DMS153 (cell line): ENCODE results near the gene SEC24A.
"Not testable (repeated sequence)": the region's sequence is repeated elsewhere in the genome, so short reads cannot be mapped to it uniquely, and the experiment has no call there.

Source experiments
- DNase-seq: peaks from one replicate; lab custom pipeline; 2025; lab: John Stamatoyannopoulos, UW

The SEC24A gene

DNA sequence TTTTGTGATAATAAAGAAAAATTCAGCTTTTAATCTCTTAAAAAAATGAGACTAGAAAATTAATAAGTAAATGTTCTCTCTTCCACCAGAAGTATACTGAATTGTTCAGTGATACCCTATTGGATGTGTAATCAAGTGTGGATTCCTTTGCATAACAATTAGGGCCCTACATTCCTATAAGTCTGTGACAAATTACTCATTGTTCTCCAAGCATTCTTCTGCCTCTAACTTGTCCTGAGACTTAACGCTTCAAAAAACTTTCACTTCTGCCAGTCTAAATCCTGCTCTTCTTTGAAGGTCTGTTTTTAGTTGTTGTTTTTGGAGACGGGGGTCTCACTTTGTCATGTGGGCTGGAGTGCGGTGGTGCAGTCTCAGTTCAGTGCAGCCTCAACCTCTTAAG lies 100.8 kb downstream of the SEC24A start:
- no peak for DNase-seq

GRCh38 chr5:134758176-134758503 lies 109.6 kb downstream of the SEC24A start:
- no peak for DNase-seq

GRCh38 chr5:134758504-134759341 lies 110.1 kb downstream of the SEC24A start, which contains the start of gene DDX46:
Gene DDX46 (plus strand): TSS chr5:134758779. CDS start chr5:134758939, 160 bp downstream.
- peak; percentile 70 for DNase-seq

- DNase-seq: not testable (repeated sequence)
Measured at GRCh38 chr5:134767528-134768291, 119.1 kb downstream of the SEC24A start.

GRCh38 chr5:134769206-134769605 lies 120.6 kb downstream of the SEC24A start:
- no peak for DNase-seq

GRCh38 chr5:134772461-134773125 lies 124.0 kb downstream of the SEC24A start:
- DNase-seq: no peak

DNA sequence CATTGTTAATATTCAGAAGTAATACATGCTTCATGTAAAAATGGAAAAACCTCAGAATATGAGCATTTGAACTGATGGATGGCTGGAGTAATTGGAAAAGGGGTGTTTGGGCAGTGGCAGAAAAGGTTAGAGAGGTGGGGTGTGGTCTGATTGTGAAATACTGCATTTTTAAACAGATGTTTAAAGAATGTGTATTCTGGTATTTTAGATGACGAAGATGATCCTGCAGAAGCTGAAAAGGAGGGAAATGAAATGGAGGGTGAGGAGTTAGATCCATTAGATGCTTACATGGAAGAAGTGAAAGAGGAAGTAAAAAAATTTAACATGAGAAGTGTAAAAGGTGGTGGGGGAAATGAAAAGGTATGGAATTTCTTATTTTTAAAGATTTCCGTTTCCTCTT lies 128.8 kb downstream of the SEC24A start:
- no peak for DNase-seq
